Karpas-422 (cell line): ENCODE measurements around the gene ACOX3. TPM values are rescaled to one million over a fixed set of nuclear protein-coding genes. Genes with fewer than 3 reads are reported as not detected.

Experiments
- DNase-seq: peaks from one replicate; pipeline ENCODE4 v3.0.0-alpha.2; 2015
- H2AFZ ChIP-seq: fragments of 200-600 bp; sonication (generic); 2 replicates; pipeline ENCODE4 v1.6.1; 2014; ENCODE audit warnings: antibody characterized with exemption, low read length, mixed read lengths
- H3K27ac ChIP-seq: fragments of 200-600 bp; sonication (generic); 2 replicates; pipeline ENCODE4 v1.5.1; 2014; ENCODE audit warnings: mild to moderate bottlenecking, low read length, moderate library complexity
- H3K27me3 ChIP-seq: fragments of 200-600 bp; sonication (generic); 2 replicates; pipeline ENCODE4 v1.6.1; 2014; ENCODE audit warnings: low read length, mixed read lengths
- H3K36me3 ChIP-seq: fragments of 200-600 bp; sonication (generic); 2 replicates; pipeline ENCODE4 v1.6.1; 2014; ENCODE audit warnings: low read length, mixed read lengths; ENCODE audit not compliant: insufficient read depth
- H3K4me1 ChIP-seq: fragments of 200-600 bp; sonication (generic); 2 replicates; pipeline ENCODE4 v1.6.1; 2014; ENCODE audit warnings: mild to moderate bottlenecking, low read length, mixed read lengths
- H3K4me2 ChIP-seq: fragments of 200-600 bp; sonication (generic); 2 replicates; pipeline ENCODE4 v1.6.1; 2014; ENCODE audit warnings: low read length, low read depth, mild to moderate bottlenecking; ENCODE audit not compliant: poor library complexity, severe bottlenecking
- H3K4me3 ChIP-seq: fragments of 200-600 bp; sonication (generic); 2 replicates; pipeline ENCODE4 v1.5.1; 2014; ENCODE audit warnings: mild to moderate bottlenecking, antibody characterized with exemption, low read length, mixed read lengths
- H3K79me2 ChIP-seq: fragments of 200-600 bp; sonication (generic); 2 replicates; pipeline ENCODE4 v1.6.1; 2014; ENCODE audit warnings: mild to moderate bottlenecking, low read length, mixed read lengths
- H3K9ac ChIP-seq: fragments of 200-600 bp; sonication (generic); 2 replicates; pipeline ENCODE4 v1.6.0; 2014; ENCODE audit warnings: low read length
- H3K9me2 ChIP-seq: fragments of 200-600 bp; sonication (generic), shearing (Covaris generic); replicated peaks from 2 replicates; pipeline ENCODE4 v1.6.0; 2014; ENCODE audit warnings: mild to moderate bottlenecking, low read length, moderate library complexity; ENCODE audit not compliant: insufficient read depth
- H3K9me3 ChIP-seq: fragments of 300-700, 200-600 bp; sonication (generic); 2 replicates; pipeline ENCODE4 v1.6.1; 2014; ENCODE audit warnings: low read length, mixed read lengths
- H4K20me1 ChIP-seq: fragments of 200-600 bp; sonication (generic); 2 replicates; pipeline ENCODE4 v1.6.1; 2014; ENCODE audit warnings: mild to moderate bottlenecking, antibody characterized with exemption, low read length, low read depth; ENCODE audit not compliant: insufficient read depth
- total RNA-seq: library from RNA; depleted of rRNA; stranded (reverse); fragments of >200 nt; shearing (Covaris generic); gene quantifications from 2 replicates; pipeline ENCODE4 v1.2.3, GENCODE V29; 2014; ENCODE audit warnings: low replicate concordance

Gene ACOX3
- total RNA-seq, 1 experiment from 2014 or later: 17.6 TPM

GRCh38 chr4:8334786-8335460 is 105.6 kb downstream of the ACOX3 start:
- no peaks in the 10 kb centered on the region for H3K36me3 ChIP-seq
- H3K4me2 ChIP-seq: no peak overlapping the region
- H3K27me3 ChIP-seq: no peaks in the 10 kb centered on the region
- no peaks in the 10 kb centered on the region for H3K4me1 ChIP-seq
- no peak overlapping the region for H3K9ac ChIP-seq
- no peak overlapping the region for H2AFZ ChIP-seq
- no peak for DNase-seq
- no peaks in the 10 kb centered on the region for H4K20me1 ChIP-seq
- H3K4me3 ChIP-seq: no peak overlapping the region
- no peaks in the 10 kb centered on the region for H3K9me3 ChIP-seq
- no peak overlapping the region for H3K27ac ChIP-seq
- H3K79me2 ChIP-seq: no peaks in the 10 kb centered on the region
- no peaks in the 10 kb centered on the region for H3K9me2 ChIP-seq

DNA sequence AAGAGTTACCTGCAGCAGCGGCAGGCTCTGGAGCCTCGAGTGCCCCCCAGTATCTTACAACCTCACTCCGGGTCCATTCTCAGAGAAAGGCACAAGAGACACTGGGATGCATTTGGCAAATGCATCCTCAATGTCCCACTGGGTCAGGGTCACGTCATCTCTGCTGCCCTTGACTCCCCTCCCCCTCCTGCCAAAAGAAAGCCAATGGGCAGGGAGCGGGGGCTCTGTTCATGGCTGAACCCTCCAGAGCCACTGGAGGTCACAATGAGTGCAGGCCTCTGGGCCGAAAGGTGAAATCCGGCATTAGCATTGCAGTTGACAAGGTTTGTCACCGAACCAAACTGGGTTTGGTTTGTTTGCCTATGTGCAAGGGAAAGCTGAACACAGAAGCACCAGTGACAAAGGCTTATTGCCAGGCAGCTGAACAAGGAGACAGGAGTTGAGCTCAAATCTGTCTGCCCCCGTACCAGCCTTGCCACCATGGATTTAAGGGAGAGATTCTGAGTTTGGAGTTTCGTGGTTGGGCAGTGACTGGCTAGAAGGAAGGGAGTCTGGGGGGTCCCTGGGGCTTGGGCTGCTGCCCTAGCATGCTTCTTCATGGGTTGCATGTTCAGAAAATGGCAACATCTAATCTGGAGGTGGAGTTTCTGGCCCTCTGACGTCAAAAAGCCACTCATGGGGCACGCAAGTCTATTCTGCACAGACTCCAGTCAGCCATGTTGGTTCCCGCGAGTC is 106.6 kb downstream of the ACOX3 start:
- Histone ChIP-seq H3K79me2 (no peaks in the 10 kb centered on the region), H3K27ac (no peak overlapping the region), H3K9ac (no peak overlapping the region), H3K36me3 (no peaks in the 10 kb centered on the region), H4K20me1 (no peaks in the 10 kb centered on the region), H2AFZ (no peak overlapping the region), H3K4me3 (no peak overlapping the region), H3K4me1 (no peaks in the 10 kb centered on the region), H3K9me3 (no peaks in the 10 kb centered on the region), H3K4me2 (no peak overlapping the region), H3K27me3 (no peaks in the 10 kb centered on the region), H3K9me2 (no peaks in the 10 kb centered on the region)
- DNase-seq: no peak

- H3K9ac ChIP-seq: no peak overlapping the region
- no peak overlapping the region for H3K4me2 ChIP-seq
- H3K36me3 ChIP-seq: no peaks in the 10 kb centered on the region
- no peaks in the 10 kb centered on the region for H3K27me3 ChIP-seq
- no peaks in the 10 kb centered on the region for H3K79me2 ChIP-seq
- no peak overlapping the region for H3K4me3 ChIP-seq
- no peaks in the 10 kb centered on the region for H3K9me3 ChIP-seq
- DNase-seq: no peak
- no peaks in the 10 kb centered on the region for H4K20me1 ChIP-seq
- no peak overlapping the region for H2AFZ ChIP-seq
- no peaks in the 10 kb centered on the region for H3K4me1 ChIP-seq
- no peaks in the 10 kb centered on the region for H3K9me2 ChIP-seq
- no peak overlapping the region for H3K27ac ChIP-seq
These were observed 107.6 kb downstream of the ACOX3 start for GRCh38 chr4:8332891-8333331.

- Histone ChIP-seq H3K79me2 (no peaks in the 10 kb centered on the region), H3K9me3 (no peaks in the 10 kb centered on the region), H2AFZ (no peak overlapping the region), H3K4me1 (no peaks in the 10 kb centered on the region), H3K9me2 (no peaks in the 10 kb centered on the region), H3K4me2 (no peak overlapping the region), H3K9ac (no peak overlapping the region), H4K20me1 (no peaks in the 10 kb centered on the region), H3K4me3 (no peak overlapping the region), H3K27me3 (no peaks in the 10 kb centered on the region), H3K27ac (no peak overlapping the region), H3K36me3 (no peaks in the 10 kb centered on the region)
- no peak for DNase-seq
These were observed 108.3 kb downstream of the ACOX3 start for GRCh38 chr4:8332038-8332857.

GRCh38 chr4:8331575-8331955 is 109.0 kb downstream of the ACOX3 start:
- H2AFZ ChIP-seq: no peak overlapping the region
- H4K20me1 ChIP-seq: no peaks in the 10 kb centered on the region
- H3K36me3 ChIP-seq: no peaks in the 10 kb centered on the region
- no peaks in the 10 kb centered on the region for H3K79me2 ChIP-seq
- no peak overlapping the region for H3K4me2 ChIP-seq
- H3K27me3 ChIP-seq: no peaks in the 10 kb centered on the region
- DNase-seq: no peak
- H3K9me2 ChIP-seq: no peaks in the 10 kb centered on the region
- no peak overlapping the region for H3K4me3 ChIP-seq
- H3K9me3 ChIP-seq: no peaks in the 10 kb centered on the region
- no peak overlapping the region for H3K9ac ChIP-seq
- H3K27ac ChIP-seq: no peak overlapping the region
- no peaks in the 10 kb centered on the region for H3K4me1 ChIP-seq

GRCh38 chr4:8330821-8331574 is 109.5 kb downstream of the ACOX3 start:
- no peaks in the 10 kb centered on the region for H4K20me1 ChIP-seq
- H3K9me3 ChIP-seq: no peaks in the 10 kb centered on the region
- H3K9ac ChIP-seq: no peak overlapping the region
- H3K4me1 ChIP-seq: no peaks in the 10 kb centered on the region
- H3K9me2 ChIP-seq: no peaks in the 10 kb centered on the region
- no peak overlapping the region for H3K27ac ChIP-seq
- no peak for DNase-seq
- H3K79me2 ChIP-seq: no peaks in the 10 kb centered on the region
- H2AFZ ChIP-seq: no peak overlapping the region
- no peaks in the 10 kb centered on the region for H3K27me3 ChIP-seq
- no peaks in the 10 kb centered on the region for H3K36me3 ChIP-seq
- H3K4me3 ChIP-seq: no peak overlapping the region
- H3K4me2 ChIP-seq: no peak overlapping the region

GRCh38 chr4:8329859-8330761 is 110.4 kb downstream of the ACOX3 start:
- no peaks in the 10 kb centered on the region for H3K36me3 ChIP-seq
- H3K4me2 ChIP-seq: no peak overlapping the region
- H3K9me2 ChIP-seq: no peaks in the 10 kb centered on the region
- H3K9ac ChIP-seq: no peak overlapping the region
- no peaks in the 10 kb centered on the region for H3K9me3 ChIP-seq
- no peak overlapping the region for H3K27ac ChIP-seq
- H3K27me3 ChIP-seq: no peaks in the 10 kb centered on the region
- no peak overlapping the region for H3K4me3 ChIP-seq
- no peaks in the 10 kb centered on the region for H4K20me1 ChIP-seq
- no peak overlapping the region for H2AFZ ChIP-seq
- H3K4me1 ChIP-seq: no peaks in the 10 kb centered on the region
- H3K79me2 ChIP-seq: no peaks in the 10 kb centered on the region
- no peak for DNase-seq
